ENCODE data around the gene MAT2A.
A peak's percentile ranks its signal among the peaks of the same experiment; 100 is the strongest.

MAT2A gene

DNA sequence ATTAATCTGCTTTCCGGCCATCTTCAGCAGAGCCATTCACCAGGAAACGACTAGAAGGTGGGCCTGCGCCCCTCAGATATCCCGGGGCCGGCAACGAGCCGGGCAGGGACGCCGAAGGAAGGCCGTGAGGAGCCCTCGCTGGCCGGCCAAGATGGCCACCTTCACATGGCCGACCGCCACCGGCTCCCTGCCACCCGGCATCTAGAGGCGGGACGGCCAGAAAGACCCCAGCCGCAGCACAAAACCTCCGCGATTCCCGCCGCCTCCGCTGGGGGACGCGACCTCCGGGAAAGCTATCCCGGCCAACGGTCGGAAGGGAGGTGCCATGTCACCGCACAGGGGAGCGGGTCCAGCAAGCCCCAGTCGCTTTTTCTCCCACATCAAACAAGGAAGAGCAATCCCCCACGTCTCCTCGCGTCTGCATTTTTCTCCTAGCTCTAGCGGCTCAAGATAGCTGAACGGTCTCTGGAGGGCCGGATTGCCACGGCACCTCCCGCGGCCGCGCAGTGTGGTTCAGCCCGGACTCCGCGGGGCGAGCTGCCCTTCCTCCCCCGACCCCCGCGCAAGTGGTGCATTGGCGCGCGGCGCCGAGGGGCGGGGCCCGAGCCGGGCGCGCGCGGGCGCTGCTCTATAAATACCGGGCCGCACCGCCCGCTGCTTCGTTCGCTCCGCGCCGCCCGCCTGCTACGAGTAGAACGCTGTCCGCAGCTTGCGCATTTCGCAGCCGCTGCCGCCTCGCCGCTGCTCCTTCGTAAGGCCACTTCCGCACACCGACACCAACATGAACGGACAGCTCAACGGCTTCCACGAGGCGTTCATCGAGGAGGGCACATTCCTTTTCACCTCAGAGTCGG lies at the start of gene MAT2A:
TSS of gene MAT2A (plus strand) at position 662 of the 854 bp plus-strand sequence. CDS start at position 782, 120 bp downstream.
- DNase-seq: peak; percentile 95

DNA sequence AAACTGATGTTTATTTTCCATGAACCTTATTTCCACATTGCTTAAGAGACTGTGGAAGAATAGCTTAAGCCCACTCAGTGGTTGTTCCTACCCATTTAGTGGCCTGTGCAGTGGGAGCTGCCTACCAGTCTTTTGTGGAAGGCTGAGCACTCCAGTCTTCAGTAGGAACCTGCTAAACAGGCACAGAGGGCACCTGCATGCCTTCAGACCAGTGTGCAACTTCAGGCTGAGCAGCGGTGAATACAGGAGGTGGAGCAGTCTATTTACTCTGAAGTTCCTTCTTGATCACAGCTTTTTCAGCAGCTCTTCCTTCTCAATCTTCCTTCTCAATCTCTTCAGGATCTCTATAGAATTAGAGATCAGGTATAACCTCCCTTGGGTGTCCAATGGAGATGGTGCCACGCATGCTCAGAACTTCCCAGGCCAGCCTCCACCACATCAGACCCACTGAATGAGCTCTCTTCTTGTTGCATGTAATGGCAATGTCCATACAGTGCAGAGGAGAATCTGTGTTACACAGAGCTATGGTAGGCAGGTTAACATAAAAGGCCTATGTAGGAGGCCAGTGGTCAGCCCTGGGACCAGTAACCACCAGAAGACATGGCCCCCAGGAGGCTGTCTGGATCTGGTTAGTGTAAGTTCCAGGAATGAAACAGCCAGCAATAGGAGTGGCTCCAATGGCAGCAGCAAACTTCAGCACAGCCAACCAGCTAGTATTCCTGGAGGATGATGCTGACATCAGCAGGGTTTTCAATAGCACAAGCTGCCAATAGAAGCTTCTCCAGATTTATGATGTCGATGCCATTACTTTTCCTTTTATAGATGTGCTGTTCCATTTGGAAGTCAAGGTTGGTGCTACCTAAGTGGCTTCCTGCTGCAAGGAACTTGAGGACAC lies 47.9 kb upstream of the MAT2A start:
- DNase-seq: no peak

DNA sequence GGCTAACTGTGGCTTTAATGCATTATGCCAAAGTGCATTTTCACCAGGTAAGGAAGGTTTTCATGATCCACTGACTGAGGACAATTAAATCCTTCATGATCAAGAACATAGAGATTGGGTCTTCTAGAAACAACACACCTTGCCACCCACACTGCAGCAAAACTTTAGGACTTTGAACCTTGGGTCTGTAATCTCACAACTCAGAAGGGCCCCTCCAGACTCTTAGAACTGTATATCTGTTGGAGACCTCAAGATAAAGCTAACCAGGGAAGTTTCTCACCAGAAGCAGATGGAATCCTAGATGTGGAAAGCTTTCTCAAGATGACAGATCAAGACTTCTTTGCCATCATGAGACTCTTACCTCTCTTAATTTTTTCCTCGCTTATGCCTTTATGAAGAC lies 42.5 kb upstream of the MAT2A start:
- DNase-seq: no peak

DNA sequence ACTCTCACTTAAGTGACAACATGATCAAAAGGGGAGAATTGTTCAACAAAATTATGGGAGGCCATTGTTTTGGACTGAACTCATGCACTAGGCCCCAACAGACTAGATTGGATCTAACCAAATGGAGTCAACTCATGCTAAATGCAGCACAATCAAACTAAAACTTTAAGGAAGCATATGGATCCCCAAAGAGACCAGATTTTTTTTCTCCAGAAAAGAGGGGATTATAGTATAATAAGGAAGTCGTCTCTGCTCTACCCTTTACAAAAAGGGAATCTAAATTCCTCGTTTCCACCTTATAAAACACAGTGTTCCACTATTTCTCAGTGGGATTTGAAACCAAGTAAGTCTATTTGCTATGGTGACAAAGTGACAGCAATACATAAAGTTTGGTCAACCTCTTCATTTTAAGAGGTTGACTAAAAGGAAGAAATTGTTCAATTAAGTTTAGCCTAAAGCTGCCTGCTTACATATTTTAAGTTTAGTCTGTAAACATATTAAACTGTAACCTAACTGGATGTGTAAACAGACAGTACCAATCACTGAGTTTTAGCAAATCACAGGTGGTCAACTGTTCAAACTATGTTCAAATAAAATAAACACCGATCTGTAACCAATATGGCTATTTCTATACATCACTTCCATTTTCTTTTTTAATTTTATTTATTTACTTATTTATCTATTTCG lies 40.9 kb upstream of the MAT2A start:
- no peak for DNase-seq

DNA sequence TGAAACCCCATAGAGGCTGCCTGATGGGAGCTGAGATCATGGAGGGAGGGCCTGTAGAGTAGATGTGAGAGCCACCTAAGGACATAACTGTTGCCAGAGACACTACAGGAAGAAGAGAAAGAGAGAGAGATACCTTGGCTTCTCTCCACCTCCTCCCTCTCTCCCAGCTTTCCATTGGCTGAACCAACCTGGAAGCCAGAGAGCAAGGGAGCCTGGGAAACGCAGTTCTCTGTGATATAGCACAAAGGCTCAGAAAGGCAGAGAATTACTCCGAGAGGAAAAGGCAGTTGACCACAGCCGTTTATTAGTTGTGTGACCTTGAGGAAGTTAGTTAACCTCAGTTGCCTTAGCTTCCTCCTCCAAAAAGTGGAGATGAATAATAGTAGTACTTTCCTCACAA lies 37.7 kb upstream of the MAT2A start:
- DNase-seq: no peak

DNA sequence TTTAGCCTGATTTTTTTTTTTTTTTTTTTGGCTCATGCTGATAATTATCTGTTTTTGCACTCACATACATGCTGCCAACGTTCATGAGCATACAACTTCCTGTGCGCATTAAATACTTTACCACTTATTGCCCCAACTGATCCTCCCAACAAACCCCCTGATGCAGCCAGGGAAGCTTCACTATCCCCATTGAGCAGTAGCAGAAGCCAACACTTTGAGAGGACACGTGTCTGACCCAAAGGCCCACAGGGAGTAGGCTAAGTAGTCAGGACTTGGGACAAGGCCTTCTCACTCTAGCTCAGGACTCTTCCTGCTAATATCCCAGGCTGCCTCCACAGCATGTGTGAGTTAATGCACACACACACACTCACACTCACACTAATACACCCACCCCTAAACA lies 36.2 kb upstream of the MAT2A start:
- no peak for DNase-seq

DNA sequence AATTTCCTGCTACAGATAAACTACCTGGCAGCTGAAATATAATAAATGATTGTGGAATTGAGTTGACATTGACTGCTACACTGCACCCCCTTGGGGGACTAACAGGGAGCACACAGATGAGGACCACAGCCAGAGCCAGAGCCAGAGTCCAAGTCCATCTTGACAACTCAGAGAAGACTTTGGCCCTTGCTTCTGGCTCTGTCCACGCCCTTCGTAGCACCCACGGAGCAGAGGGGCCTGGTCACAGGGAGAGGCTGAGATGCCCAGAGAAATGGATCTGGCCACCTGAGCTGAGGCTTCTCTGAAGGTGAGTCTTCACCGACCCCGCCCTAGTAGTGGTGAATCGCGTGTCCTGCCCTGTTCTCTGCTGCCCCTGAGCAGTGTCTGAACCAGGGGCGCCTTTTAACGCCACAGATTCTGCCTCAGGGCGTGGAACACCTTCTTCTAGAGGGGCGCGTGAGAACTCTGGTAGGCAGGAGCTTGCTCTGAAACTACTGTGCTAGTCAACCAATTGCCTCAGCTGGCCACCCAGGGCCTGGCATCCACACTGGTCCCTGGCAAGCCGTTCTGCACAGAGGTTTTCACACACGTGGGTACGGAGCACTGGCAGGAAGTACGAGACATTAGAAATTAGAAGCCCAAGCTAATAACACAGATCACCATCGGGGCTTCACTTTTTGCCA lies 35.7 kb upstream of the MAT2A start:
- no peak for DNase-seq

DNA sequence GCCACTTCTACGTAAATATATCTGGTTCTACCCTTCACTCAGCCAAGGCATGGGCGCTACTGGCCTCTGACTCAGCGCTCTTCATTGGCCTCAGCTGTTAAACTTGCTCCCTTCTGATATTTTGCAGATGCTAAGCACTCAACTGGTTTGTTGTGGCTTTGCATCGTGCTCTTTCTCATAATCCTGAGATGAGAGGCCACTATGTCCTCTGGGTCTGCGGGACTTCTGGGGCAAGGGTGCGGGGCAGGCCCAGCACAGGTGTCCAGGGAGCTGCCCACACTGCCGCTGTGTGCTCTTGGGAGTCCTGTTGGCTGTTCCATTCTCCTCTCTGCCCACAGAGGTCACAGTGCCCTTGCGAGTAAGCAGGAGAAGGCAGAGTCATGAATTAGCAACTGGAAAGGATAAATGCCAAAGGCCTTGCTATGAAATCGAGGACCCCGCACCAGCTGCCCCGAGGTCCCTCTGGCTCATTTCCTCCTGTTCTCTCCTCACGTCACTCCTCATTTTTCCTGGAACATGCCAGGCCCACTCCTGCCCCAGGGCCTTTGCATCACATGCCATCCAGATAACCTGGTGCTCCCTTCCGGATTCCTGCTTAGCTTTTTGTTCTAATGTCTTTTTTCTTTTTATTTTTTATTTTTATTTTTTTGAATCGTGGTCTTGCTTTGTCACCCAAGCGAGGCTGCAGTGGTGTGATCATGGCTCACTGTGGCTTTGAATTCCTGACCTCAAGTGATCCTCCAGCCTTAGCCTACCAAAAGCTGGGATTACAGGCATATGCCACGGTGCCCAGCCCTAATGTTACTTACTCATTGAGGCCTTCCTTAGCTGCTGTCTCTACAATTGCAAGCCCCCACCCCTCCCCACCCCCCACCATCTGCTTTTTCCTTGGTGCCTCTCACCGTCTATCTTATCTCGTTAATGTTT lies 34.9 kb upstream of the MAT2A start:
- DNase-seq: no peak

DNA sequence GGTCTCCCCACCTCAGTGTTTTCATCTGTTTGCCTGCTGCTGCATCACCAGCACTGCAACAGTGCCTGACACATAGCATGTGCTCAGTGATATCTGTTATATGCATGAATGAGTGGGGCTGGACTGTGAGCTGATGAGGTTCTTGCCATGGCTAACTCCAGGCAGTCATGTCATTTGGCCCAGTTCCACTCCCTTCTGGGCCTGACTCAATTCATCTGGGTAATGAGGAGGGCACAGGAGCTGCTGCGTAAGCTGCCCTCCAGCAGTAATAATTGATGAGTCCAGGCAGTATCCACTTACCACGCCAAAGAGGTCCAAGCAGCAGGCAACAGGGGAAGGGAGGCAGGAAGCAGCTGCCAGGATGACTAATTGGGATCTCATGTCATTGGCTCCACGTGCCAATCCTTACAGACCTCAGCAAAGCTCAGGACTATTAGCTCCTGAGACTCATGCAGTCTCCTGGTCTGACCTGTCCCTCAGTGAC lies 34.1 kb upstream of the MAT2A start:
- DNase-seq: no peak

DNA sequence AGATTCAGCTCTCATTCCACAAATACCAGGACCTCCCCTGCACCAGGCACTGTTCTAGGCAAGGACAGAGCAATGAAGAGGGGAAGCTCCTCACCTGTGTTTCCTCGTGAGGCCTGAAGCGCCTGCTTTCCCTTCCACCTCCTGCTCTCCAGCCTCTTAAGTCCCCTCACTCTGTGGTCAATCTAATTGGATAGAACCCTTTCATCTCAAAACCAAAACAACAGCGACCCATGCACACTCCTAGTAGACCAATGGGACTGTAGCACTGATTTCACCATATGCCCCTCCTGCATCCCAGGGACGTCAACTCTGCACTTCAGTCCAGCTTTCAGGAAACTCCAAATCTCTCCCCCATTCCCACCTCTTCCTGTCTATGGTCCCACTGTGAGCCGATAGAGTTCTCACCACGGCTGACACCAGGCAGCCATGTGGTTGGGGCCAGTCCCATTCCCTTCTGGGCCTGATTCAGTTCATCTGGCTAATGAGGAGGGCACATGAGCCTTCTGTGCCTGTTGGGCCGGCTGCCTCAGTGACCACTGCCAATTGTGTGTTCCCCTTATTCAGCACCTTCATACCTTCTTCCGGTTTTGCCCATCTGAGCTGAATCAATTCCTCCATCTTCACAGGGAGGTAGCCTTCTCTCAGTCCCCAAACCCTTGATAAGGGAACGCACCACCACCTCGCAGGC lies 33.3 kb upstream of the MAT2A start:
- no peak for DNase-seq

DNA sequence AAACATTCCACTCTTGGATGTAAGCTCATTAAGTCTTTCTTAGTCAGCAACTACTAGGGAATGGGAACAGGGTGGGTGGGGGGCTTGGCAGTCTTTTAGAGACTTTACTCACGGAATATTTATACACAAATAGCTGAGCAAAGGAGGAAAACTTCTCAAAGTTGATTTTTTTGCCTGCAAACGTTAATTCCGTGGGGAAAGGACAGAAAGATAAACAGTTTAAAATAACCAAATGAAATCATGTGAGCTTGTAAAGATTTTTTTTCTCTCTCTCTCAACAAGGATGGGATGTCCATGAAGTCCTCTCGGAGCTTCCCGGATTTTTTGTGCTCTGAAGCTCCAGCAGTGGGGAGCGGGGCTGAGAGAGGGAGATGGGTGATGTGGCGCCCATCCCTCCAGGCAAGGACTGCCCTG lies 32.2 kb upstream of the MAT2A start:
- DNase-seq: no peak

DNA sequence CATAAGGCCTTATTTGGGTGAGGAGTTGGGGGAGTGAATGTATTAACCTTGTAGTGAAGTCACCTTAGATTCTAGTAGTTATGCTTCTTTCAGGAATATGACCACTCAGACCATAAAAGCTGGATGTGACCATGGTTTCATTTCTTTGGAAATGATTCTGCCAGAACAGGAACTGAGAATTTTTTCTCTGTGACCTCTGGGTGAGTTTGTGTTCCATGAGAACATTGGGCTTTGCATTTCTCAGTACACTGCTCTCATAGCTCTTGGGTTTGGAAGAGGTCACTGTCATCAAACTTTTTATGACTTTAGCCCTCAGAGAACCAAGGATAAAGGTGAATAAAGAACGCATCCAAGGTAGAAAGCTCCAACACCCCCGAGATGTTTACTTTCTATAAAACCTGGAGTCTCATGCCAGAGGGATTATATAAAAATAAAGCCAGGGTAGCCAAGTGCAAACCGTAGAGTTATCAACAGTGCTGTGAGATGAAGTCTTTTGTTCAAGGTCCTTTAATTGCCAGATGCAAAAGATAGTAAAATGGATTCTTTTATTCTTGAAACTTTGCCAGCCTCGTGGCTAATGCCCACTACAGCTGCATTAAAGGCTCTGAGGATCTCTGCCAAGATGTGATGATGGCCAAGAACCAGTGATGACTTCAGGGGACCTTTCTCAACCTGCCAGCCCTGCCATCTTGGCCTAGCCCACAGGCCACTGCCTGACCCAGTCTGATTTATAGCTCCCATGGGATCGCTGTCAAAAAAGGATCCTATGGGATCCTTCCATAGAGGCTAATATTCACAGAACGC lies 27.8 kb upstream of the MAT2A start:
- no peak for DNase-seq

DNA sequence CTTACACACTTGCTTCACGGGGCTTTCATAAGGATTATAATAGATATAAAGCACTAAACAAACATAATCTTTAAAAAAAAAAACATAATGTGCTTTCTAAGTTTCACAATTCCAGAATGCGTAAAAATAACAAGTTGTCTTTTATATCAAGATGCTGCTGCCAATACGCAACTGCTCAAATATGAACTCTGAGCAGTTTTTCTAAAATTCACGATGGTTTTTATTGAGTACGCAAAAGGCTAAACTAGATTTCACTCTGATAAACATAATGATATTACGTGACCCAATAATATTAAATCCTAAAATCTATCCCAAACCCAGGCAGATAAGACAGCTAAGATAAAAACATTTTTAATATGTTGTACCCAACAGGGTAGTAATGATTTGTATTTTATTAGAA lies 24.6 kb upstream of the MAT2A start:
- no peak for DNase-seq

DNA sequence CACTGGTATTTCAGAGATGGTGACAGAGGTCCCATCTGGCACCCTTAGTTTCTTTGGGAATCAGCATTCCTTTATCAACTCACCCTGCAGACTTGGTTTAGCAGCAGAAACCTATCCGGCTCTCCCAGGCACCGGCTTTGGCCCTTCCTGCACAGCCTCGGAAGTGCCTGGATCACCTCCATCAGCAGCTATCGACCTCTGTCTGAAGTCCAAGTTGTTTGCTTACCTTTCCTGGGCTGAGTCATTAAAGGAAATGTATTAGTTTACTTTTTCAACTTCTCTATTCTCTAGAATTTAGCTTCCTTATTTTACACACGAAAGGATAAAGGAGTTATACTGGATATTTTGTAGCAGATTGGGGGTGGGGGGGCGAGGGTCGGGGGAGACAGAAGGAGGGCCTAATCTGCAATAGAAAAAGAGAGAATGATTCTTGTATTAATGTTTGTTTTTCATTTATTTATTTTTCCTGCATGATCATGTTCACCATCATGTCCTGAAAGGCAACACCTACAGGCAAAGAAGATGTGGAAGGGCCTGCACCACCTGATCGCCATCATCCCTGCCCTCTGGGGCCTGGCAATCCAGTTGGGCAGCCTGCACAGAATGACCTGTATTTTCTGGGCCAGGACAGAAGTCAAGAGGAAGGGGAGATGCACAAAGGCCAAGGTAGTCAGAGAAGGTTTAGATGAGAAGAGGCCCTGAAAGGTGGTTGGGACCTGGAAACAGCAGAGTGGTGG lies 22.1 kb upstream of the MAT2A start:
- no peak for DNase-seq

DNA sequence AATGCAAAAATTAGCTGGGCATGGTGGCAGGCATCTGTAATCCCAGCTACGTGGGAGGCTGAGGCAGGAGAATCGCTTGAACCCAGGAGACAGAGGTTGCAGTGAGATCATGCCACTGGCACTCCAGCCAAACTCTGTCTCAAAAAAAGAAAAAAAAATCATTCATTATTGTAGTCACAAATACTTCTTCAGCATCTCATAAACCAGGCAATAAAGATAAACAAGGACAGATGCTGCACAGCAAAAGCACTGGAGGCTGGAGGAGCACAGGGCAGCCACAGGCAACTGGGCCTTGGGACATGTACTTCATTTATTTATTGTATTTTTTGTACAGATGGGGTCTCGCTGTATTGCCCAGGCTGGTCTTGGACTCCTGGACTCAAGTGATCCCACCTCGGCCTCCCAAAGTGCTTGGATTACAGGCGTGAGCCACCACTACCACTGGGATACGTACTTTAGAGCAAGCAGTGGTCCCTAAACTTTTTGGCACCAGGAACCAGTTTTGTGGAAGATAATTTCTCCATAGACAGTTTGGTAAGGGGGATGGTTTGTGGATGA lies 16.8 kb upstream of the MAT2A start:
- no peak for DNase-seq

DNA sequence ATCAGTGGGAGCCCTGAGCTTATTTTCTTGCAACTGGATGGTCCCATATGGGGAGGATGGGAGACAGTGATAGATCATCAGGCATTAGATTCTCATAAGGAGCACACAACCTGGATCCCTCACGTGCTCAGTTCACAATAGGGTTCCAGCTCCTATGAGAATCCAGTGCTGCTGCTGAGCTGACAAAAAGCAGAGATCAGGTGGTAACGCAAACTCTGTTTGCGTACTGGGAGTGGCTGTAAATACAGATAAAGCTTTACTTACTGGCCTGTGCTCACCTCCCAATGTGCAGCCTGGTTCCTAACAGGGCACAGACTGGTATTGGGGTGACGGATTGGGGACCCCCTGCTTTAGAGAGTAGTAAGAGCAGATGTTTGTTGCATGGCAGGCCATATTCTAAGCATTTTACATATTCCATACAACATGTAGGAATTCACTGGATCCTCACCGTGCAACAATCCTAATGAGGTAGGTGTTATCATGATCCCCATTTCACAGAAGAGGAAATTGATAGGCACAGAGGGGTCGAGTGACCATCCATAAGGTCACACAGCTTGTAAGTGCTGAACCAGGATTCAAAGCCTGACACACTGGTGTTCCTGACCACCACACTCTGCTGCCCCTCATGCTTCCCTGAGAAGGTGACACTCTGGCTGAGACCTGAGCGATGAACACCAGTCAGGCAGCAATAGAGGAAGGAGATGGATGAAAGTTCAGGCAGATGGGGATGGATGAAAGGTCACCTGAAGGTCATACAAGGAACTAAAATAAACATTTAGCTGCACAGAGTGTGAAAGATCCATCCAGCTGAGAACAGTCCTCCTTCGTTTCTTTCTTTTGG lies 15.7 kb upstream of the MAT2A start:
- no peak for DNase-seq

DNA sequence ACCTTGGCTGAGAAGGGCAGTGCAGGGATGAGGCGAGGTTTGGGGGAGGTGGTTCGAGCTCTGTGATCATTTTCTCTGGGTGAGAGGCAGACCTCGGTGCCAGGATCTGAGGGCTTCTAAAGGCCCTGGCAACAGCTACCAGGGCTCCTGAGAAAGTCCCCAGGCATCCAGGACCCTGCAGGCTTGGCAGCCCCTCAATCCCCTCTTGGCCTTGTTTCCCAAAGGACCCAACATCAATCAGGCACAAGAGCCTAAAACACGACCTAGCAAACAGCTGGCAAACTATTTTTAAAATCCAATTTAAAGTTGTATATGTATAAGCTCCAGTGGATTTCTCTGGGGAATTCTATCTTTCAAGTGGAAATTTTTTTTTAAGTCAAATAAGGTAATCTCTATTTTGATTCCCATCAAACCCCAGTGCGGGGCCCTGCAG lies 15.0 kb upstream of the MAT2A start:
- no peak for DNase-seq

Measured in stimulated activated CD4-positive, alpha-beta T cell treated with anti-CD3 and anti-CD28 coated beads, Interleukin-15, amount 100 ng/mL, for 24 hours (primary cell).